Spleen (tissue), 11 donors: ENCODE results near the gene PRODH2. TPM values are rescaled to one million over a fixed set of nuclear protein-coding genes. Genes with fewer than 3 reads are reported as not detected.

ENCODE experiments used
- DNase-seq: peaks from one replicate; pipeline ENCODE4 v3.0.0-alpha.2; 2020
- H3K27ac ChIP-seq, 8 donors: fragments of 200-600 bp; sonication (generic) in 7 of 8; 1 replicate in 4 of 8; 2 replicates in 4 of 8; pipeline versions ENCODE4 v1.5.0 to v1.8.0; 2016 to 2021; ENCODE audit warnings: inconsistent platforms in 4 of 8, mild to moderate bottlenecking in 4 of 8, moderate library complexity in 1 of 8
- H3K27me3 ChIP-seq, 7 donors: fragments of 200-600 bp; sonication (generic) in 6 of 7; replicated peaks in 1 of 7; 1 replicate in 4 of 7; 2 replicates in 3 of 7; pipeline versions ENCODE4 v1.5.0 to v1.8.0; 2016 to 2021; ENCODE audit warnings: inconsistent platforms in 3 of 7, mild to moderate bottlenecking in 1 of 7
- H3K36me3 ChIP-seq, 6 donors: fragments of 200-600 bp; sonication (generic) in 5 of 6; 1 replicate in 4 of 6; 2 replicates in 2 of 6; pipeline versions ENCODE4 v1.5.0 to v1.8.0; 2016 to 2021; ENCODE audit warnings: inconsistent platforms in 2 of 6
- H3K4me1 ChIP-seq, 6 donors: fragments of 200-600 bp; sonication (generic) in 5 of 6; 1 replicate in 3 of 6; 2 replicates in 3 of 6; pipeline versions ENCODE4 v1.5.0 to v1.8.0; 2016 to 2021; ENCODE audit warnings: inconsistent platforms in 3 of 6
- H3K4me3 ChIP-seq, 8 donors: fragments of 200-600 bp; sonication (generic) in 7 of 8; 1 replicate in 4 of 8; 2 replicates in 4 of 8; pipeline versions ENCODE4 v1.5.0 to v1.8.0; 2016 to 2021; ENCODE audit warnings: inconsistent platforms in 4 of 8, mild to moderate bottlenecking in 4 of 8, moderate library complexity in 2 of 8
- H3K9me3 ChIP-seq, 8 donors: fragments of 200-600 bp; sonication (generic) in 7 of 8; 1 replicate in 4 of 8; 2 replicates in 4 of 8; pipeline versions ENCODE4 v1.5.0 to v1.8.0; 2016 to 2021; ENCODE audit warnings: inconsistent platforms in 4 of 8
- POLR2A ChIP-seq, 3 donors: fragments of 450-650 bp; IDR thresholded peaks; one replicate each; pipeline ENCODE4 v1.5.1; 2017; ENCODE audit warnings: antibody characterized with exemption in 3 of 3, mild to moderate bottlenecking in 1 of 3
- POLR2AphosphoS5 ChIP-seq, 3 donors: sonication (generic); formaldehyde crosslinking; IDR thresholded peaks; one replicate each; pipeline ENCODE4 v1.5.1; 2017; ENCODE audit warnings: antibody characterized with exemption in 3 of 3
- WGBS, 5 donors: extraction: QIAGEN DNeasy Blood & Tissue Kit in 3 of 5; methylation state at CpG; one replicate each; pipeline versions ENCODE4 v1.1.5 to v1.1.7; 2013 to 2018; 5-methylcytosine and 5-hydroxymethylcytosine counted together
- intact Hi-C: fragments of 100-400 bp; cut with DNase I; formaldehyde crosslinking; loops from one replicate; pipeline ENCODE4 v1.15.0; 2023; ENCODE audit warnings: low total_unique reads
- polyA plus RNA-seq, 3 donors: library from polyadenylated mRNA; stranded (reverse); fragments of 200-250 nt; gene quantifications; one replicate each; pipeline ENCODE4 v1.2.1, GENCODE V29; 2013
- total RNA-seq, 7 donors: library from RNA; depleted of rRNA in 3 of 7; stranded (reverse); fragments of >200 nt in 3 of 7; fragmentation: NEBNext Ultra II Directional in 4 of 7; extraction: Animal tissue kit (Norgen Biotek cat#: 25700) in 4 of 7; gene quantifications; one replicate each; pipeline versions ENCODE4 v1.1.0 to v1.2.1, GENCODE V29; 2016 to 2021
- TF ChIP-seq, protein P1 (sequence below), 11 experiments: fragments of 200-600 bp in 7 of 11; fragments of 450-650 bp in 4 of 11; sonication (generic) in 4 of 11; IDR thresholded peaks in 8 of 11; conservative IDR thresholded peaks in 3 of 11; 1 replicate in 7 of 11; 2 replicates in 4 of 11; pipeline versions ENCODE4 v1.4.0 to v1.8.0; 2016 to 2021; ENCODE audit warnings: antibody characterized with exemption in 11 of 11, inconsistent platforms in 4 of 11, mild to moderate bottlenecking in 1 of 11
- donor health status: healthy with polysubstance abuse.
- donor health status: DM: no; HTN: no; CAD: no; lungs with moderate emphysema.
- donor health status: DM: no; HTN: no; CAD: no.
- donor health status: Bipolar disorder and iron deficiency.
- donor health status: healthy.
- donor health status: DM: no; HTN: no; CAD: no.
- donor health status: DM: yes; HTN: yes; CAD: no.

PRODH2 gene
- total and polyA plus RNA-seq, 10 donors: 0.06 TPM; not detected in 9

- DNase-seq: no peak
- Histone ChIP-seq H3K36me3 (no peaks in the 10 kb centered on the region), H3K4me3 (no peak overlapping the region), H3K9me3 (no peaks in the 10 kb centered on the region), H3K27me3 (peaks cover 0 to 84% (median 0%) of the 10 kb centered on the region in 7 donors), H3K4me1 (no peaks in the 10 kb centered on the region), H3K27ac (no peak overlapping the region)
- intact Hi-C loops: no loop called here
- WGBS, 5 donors: 30 to 44% (median 36%) methylated on average over 6 of the region's 6 CpGs
- TF ChIP-seq POLR2A (IDR thresholded peaks at IDR 0.05) (no peak), POLR2AphosphoS5 (IDR thresholded peaks at IDR 0.05) (no peak)
- TF ChIP-seq, protein P1, sequence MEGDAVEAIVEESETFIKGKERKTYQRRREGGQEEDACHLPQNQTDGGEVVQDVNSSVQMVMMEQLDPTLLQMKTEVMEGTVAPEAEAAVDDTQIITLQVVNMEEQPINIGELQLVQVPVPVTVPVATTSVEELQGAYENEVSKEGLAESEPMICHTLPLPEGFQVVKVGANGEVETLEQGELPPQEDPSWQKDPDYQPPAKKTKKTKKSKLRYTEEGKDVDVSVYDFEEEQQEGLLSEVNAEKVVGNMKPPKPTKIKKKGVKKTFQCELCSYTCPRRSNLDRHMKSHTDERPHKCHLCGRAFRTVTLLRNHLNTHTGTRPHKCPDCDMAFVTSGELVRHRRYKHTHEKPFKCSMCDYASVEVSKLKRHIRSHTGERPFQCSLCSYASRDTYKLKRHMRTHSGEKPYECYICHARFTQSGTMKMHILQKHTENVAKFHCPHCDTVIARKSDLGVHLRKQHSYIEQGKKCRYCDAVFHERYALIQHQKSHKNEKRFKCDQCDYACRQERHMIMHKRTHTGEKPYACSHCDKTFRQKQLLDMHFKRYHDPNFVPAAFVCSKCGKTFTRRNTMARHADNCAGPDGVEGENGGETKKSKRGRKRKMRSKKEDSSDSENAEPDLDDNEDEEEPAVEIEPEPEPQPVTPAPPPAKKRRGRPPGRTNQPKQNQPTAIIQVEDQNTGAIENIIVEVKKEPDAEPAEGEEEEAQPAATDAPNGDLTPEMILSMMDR (IDR thresholded peaks at IDR 0.05 in 8 of 11, conservative IDR thresholded peaks at IDR 0.05 in 3 of 11): no peak
Measured at GRCh38 chr19:35816262-35816661, 3.6 kb upstream of the PRODH2 start.

GRCh38 chr19:35813043-35813890, 622 bp upstream of the PRODH2 start:
- Histone ChIP-seq H3K27me3 (peaks cover 0 to 76% (median 0%) of the 10 kb centered on the region in 7 donors), H3K4me3 (no peak overlapping the region), H3K27ac (no peak overlapping the region), H3K9me3 (no peaks in the 10 kb centered on the region), H3K36me3 (no peaks in the 10 kb centered on the region), H3K4me1 (peaks cover 0 to 3% (median 0%) of the 10 kb centered on the region in 6 donors)
- TF ChIP-seq, protein P1 (IDR thresholded peaks at IDR 0.05 in 8 of 11, conservative IDR thresholded peaks at IDR 0.05 in 3 of 11): no peak
- TF ChIP-seq POLR2AphosphoS5 (IDR thresholded peaks at IDR 0.05) (no peak), POLR2A (IDR thresholded peaks at IDR 0.05) (no peak)
- intact Hi-C loops: no loop called here
- no peak for DNase-seq
- WGBS, 5 donors: 85 to 91% (median 88%) methylated on average over 11 of the region's 11 CpGs

- Histone ChIP-seq H3K27me3 (peaks cover 0 to 59% (median 0%) of the 10 kb centered on the region in 7 donors), H3K27ac (no peak overlapping the region), H3K36me3 (no peaks in the 10 kb centered on the region), H3K9me3 (no peaks in the 10 kb centered on the region), H3K4me1 (peaks cover 0 to 4% (median 0%) of the 10 kb centered on the region in 6 donors), H3K4me3 (no peak overlapping the region)
- WGBS, 5 donors: 74 to 83% (median 79%) methylated on average over 6 to 18 of the region's 18 CpGs
- DNase-seq: no peak
- intact Hi-C loops: no loop called here
- TF ChIP-seq POLR2AphosphoS5 (IDR thresholded peaks at IDR 0.05) (no peak), POLR2A (IDR thresholded peaks at IDR 0.05) (no peak)
- TF ChIP-seq, protein P1 (IDR thresholded peaks at IDR 0.05 in 8 of 11, conservative IDR thresholded peaks at IDR 0.05 in 3 of 11): no peak
Measured at GRCh38 chr19:35811317-35812219, 1.1 kb downstream of the PRODH2 start.
